Epithelial cell of proximal tubule (primary cell): ENCODE results near the gene PEX16. TPM values are rescaled to one million over a fixed set of nuclear protein-coding genes. Genes with fewer than 3 reads are reported as not detected.

ENCODE experiments used
- DNase-seq: peaks from one replicate; pipeline ENCODE4 v3.0.0-alpha.2; 2011; ENCODE audit warnings: low read depth
- H3K4me3 ChIP-seq: 2 replicates; pipeline ENCODE4 v1.5.1; 2011; ENCODE audit warnings: low read depth, mild to moderate bottlenecking, low read length
- CTCF ChIP-seq: conservative IDR thresholded peaks from 2 replicates; pipeline ENCODE4 v1.5.1; 2012; ENCODE audit warnings: low read depth, mild to moderate bottlenecking, low read length
- total RNA-seq: library from RNA; depleted of rRNA; stranded (reverse); fragments of >200 nt; gene quantifications from 2 replicates; pipeline ENCODE4 v1.2.3, GENCODE V29; 2015

The PEX16 gene
- total RNA-seq, 1 donor from 2014 or later: 24.3 TPM

GRCh38 chr11:45915446-45915845 lies 2.2 kb downstream of the PEX16 start:
- no peak for DNase-seq
- no peak overlapping the region for H3K4me3 ChIP-seq
- TF ChIP-seq CTCF: no peak

GRCh38 chr11:45913942-45914635 lies 3.6 kb downstream of the PEX16 start:
- no peak overlapping the region for H3K4me3 ChIP-seq
- no peak for DNase-seq
- no peak for TF ChIP-seq CTCF

GRCh38 chr11:45913514-45913913 lies 4.2 kb downstream of the PEX16 start:
- H3K4me3 ChIP-seq: no peak overlapping the region
- no peak for DNase-seq
- no peak for TF ChIP-seq CTCF

- TF ChIP-seq CTCF: no peak
- DNase-seq: no peak
- no peak overlapping the region for H3K4me3 ChIP-seq
Measured at GRCh38 chr11:45910623-45911022, 7.1 kb downstream of the PEX16 start.

- no peak for DNase-seq
- TF ChIP-seq CTCF: no peak
- no peak overlapping the region for H3K4me3 ChIP-seq
Measured at GRCh38 chr11:45909594-45910475, 7.8 kb downstream of the PEX16 start.

GRCh38 chr11:45907911-45908370 lies 9.7 kb downstream of the PEX16 start:
- DNase-seq: no peak
- H3K4me3 ChIP-seq: no peak overlapping the region
- TF ChIP-seq CTCF: no peak
